AG09319 (cell line): Measurements from ENCODE around the gene MED14.

Source experiments
- DNase-seq: peaks from one replicate; pipeline ENCODE4 v3.0.0-alpha.2; 2010; ENCODE audit warnings: low read depth; ENCODE audit errors: extremely low read depth
- TF ChIP-seq, protein P1 (sequence below): IDR thresholded peaks from 2 replicates; pipeline ENCODE4 v1.5.1; 2011; ENCODE audit warnings: low read depth, mild to moderate bottlenecking, inconsistent platforms, low read length, moderate library complexity

MED14 gene

DNA sequence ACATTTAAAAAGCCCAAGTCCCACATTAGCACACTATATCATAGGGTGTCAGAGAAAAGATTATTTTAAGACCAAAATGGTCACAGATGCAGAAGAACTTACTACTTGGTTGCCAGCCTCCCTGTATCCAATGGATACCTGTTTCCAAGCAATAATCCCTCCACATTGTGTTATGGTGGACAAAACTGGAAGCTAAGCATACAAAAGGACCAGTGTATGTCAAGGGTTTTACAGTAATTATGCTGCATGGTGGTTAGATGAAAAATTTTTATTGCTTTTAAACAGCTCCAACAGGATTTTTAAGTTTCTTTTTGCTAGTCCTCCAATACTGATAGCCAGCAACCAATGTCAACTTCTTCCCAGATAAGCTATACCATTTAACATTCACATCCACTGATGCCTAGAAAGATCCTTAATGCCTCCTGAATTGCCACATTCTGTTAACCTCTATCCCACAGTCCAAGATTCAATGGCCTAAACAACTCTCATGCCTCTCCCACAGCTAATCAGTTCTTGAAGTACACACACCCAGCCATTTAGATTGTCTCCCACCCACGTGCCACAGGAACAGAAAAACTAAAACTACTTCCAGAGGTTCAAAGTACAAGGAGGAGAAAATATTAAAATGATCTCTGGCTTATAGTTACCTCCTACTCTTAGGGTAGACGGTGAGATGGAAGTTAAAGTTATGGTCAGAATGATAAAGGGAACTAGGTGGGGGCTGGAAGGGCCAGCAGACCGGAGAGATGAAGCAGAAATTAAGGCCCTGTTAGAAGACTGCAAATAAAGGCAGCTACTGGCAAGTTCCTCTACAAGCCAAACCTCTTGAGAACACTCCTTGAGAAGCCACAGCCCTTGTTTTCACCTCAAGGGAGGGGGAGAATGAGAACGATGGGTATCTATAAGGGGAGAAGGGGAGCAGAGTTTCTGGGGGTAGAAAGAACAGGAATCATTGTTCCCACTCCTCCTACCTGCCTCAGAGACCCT lies 5.5 kb downstream of the MED14 start:
- no peak for DNase-seq
- TF ChIP-seq, protein P1, sequence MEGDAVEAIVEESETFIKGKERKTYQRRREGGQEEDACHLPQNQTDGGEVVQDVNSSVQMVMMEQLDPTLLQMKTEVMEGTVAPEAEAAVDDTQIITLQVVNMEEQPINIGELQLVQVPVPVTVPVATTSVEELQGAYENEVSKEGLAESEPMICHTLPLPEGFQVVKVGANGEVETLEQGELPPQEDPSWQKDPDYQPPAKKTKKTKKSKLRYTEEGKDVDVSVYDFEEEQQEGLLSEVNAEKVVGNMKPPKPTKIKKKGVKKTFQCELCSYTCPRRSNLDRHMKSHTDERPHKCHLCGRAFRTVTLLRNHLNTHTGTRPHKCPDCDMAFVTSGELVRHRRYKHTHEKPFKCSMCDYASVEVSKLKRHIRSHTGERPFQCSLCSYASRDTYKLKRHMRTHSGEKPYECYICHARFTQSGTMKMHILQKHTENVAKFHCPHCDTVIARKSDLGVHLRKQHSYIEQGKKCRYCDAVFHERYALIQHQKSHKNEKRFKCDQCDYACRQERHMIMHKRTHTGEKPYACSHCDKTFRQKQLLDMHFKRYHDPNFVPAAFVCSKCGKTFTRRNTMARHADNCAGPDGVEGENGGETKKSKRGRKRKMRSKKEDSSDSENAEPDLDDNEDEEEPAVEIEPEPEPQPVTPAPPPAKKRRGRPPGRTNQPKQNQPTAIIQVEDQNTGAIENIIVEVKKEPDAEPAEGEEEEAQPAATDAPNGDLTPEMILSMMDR = no peak

DNA sequence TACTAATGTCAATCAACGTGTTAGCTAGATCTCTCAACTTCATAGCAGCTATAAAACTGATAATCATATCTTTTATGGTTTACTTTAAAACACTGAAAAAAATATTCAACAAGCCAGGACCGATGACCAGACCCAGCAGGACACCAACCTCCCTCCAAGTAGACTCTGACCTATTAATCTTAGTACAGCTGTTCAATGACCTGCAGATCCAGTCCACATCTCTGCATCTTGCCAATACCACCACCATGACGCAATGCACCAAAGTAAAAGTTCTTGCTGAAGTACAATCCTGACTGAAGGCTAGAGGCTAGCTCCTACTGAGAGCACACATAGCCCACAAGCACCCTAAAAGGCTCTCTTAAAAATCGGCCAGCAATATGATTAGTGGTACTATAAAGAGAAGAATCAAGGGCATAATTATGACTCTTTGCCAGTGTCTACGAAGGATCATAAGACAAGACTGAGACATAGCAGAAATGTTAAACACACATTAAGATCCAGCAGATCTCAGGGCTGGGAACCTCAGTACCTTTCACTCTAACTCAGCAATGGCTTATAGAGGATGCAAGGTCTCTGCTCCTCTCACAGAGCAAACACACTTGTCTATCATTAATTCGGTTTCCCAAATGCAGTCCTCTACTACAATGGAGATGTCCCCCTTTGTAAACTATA lies 7.6 kb downstream of the MED14 start:
- DNase-seq = no peak
- TF ChIP-seq, protein P1 = no peak

DNA sequence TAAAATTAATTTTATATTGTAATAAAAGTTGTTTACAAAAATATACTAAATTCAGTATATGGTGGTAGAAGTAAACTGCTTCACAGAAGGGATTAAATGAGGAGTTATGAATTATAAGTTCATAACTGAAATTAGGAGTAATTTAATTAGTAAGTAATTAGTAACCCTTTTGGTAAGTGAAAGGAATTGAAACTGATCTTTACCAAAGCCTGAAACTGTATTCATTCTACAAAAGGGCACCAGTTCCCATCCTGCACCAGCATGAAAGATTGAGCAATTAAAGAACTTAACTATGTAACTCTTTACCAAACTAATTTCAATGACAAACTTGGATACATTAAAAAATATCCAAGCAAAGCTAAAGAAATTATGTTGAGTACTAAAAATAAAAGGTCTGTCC lies 8.2 kb downstream of the MED14 start:
- TF ChIP-seq, protein P1 = no peak
- DNase-seq = no peak

DNA sequence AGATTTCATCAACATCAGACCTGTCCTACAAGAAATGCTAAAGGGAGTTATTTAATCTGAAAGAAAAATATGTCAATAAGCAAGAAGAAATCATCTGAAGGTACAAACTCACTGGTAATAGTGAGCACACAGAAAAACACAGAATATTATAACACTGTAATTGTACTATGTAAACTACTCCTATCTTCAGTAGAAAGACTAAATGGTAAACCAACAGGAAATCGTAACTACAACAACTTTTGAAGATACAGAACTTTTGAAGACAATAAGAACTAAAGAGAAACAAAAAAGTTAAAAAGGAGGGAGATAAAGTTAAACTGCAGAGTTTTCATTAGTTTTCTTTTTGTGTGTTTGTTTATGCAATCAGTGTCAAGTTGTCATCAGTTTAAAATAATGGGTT lies 12.4 kb downstream of the MED14 start:
- TF ChIP-seq, protein P1 = no peak
- DNase-seq = no peak

DNA sequence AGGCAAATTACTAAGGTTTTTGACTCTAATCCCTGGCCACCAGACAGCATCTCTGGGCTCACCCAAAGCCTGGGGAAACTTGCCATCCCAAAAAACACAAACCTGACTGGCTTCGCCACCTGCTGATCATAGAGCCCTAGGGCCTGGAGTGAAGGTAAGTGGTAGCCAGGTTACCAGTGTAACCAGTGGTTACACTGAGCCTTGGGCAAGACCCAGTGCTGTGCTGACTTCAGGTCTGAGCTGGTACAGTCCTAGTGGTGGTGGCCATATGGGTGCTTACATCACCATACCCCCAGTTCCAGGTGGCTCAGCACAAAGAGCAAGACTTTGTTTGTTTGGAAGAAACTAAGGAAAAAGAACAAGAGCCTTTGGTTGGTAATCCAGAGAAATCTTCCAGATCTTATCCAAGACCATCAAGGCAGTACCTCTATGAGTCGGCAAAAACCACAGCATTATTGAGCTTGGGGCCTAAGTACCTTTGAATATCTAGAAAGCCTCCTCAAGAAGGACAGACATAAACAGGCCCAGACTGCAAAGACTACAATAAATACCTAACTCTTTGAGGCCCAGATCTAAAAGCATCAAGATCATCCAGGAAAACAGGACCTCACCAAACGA lies 13.7 kb downstream of the MED14 start:
- DNase-seq = no peak
- TF ChIP-seq, protein P1 = no peak

DNA sequence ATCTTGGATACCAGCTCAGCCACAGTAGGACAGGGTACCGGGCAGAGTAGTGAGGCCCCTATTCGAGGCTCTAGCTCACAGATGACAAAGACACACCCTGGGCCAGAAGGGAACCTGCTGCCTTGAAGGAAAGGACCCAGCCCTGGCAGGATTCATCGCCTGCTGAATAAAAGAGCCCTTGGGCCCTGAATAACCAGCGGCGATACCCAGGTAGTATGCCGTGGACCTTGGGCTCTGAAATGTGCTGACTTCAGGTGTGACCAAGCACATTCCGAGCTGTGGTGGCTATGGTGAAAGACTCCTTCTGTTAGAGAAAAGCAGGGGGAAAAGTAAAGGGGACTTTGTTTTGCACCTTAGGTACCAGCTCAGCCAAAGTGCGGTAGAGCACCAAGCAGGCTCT lies 14.6 kb downstream of the MED14 start:
- TF ChIP-seq, protein P1 = no peak
- DNase-seq = no peak
